GM04503 (cell line): ENCODE data around the gene TXK.
"Not testable (repeated sequence)": the region's sequence is repeated elsewhere in the genome, so short reads cannot be mapped to it uniquely, and the experiment has no call there.

Experiments used
- DNase-seq: peaks from one replicate; pipeline ENCODE4 v3.0.0-alpha.2; 2012; ENCODE audit warnings: low read depth

TXK gene

DNA sequence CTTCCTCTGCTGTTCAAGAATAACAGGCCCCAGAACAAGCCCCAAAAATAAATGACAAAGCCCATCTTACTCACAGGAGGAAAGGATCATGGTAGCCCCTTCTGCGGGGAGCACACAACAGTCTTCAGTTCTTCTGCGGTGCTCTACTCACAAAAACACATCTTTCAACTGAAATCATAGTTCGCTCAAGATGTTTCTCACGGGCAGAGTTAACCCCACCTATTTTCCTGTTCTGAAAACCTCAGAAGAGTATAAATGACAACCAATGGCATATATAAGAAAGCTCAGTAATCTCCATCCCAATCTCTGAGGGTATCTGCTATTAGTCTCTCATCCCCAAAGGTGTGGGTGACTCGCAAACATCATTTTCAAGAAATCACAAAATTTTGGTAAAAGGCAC is at the start of gene TXK:
Gene TXK (minus strand): TSS at position 170 of the 400 bp plus-strand sequence. CDS start 80 bp downstream, at position 90.
- no peak for DNase-seq

DNA sequence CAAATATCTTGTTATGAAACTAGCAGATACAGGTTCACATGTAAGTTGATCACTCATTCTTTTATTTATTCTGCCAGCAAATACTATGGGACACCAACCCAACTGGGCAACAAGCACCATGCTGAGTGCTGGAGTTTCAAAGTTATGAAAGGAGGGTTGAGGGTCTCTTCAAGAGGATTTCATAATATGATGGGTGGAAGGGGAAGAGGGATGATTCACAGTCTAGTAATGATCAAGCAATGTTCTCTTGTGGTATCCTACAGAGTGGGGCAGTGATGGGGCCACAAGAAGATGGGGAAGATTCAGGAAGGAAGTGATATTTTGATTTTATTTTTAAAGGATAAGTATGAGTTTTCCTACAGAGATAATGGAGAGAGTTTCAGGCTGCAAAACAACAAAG is 46.2 kb upstream of the TXK start:
- no peak for DNase-seq

DNA sequence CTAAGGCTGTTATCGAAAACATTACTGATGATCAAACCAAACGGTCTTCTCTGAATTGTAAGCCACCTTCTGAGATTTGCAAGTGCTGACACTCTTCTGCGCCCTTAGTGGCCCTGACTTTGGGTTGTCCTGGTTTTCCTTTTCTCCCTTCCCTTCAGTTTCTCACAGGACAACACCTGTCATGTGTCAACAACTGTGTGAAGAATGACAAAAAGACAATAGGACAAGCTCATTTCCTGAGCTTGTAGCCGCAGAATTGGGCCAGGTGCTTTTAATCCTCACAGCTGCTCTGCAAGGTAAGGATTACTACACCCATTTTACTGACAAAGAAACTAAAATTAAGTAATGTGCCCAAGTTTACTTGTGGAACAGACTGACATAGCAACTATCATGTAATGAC is 44.9 kb upstream of the TXK start:
- no peak for DNase-seq

- DNase-seq = no peak
Observed at GRCh38 chr4:48175806-48176205, 41.8 kb upstream of the TXK start.

DNA sequence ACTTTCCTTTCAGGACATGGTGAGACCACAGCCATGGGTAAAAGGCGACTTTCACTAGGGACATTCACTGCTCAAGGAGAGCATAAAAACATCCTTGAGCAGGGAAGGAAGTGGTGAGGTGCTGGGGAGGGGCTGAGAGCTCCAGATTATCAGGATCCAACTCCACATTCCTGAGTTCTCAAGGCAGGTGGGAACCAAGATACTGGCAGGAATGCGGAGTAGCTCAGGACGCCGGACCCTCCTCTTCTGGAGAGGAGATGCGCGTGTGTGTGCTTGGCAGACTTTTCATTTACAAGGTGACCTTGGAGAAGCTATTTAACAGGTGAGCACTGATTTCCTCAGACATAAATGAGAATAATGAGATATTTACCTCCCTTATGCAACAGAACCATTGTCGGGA is 41.3 kb upstream of the TXK start:
- DNase-seq = no peak

GRCh38 chr4:48173056-48173991 is 39.3 kb upstream of the TXK start:
- peak; percentile 70 for DNase-seq

- no peak for DNase-seq
Observed at GRCh38 chr4:48172651-48173050, 38.6 kb upstream of the TXK start.

- DNase-seq = no peak
Observed at GRCh38 chr4:48169636-48170035, 35.6 kb upstream of the TXK start.

GRCh38 chr4:48167538-48168263 is 33.7 kb upstream of the TXK start:
- no peak for DNase-seq

DNA sequence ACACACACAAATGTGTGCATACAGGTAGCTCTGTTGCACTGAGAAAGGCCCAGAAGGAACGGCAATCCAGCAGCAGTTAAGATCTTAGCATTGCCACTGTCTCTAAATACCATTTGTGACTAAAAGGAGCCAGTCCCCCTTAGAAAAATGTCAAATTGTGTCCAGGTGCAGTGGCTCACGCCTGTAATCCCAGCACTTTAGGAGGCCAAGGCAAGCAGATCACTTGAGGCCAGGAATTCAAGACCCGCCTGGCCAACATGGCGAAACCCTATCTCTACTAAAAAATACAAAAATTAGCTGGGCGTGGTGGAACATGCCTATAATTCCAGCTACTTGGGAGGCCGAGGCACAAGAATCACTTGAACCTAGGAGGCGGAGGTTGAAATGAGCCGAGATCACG is 30.5 kb upstream of the TXK start:
- not testable (repeated sequence) for DNase-seq

DNA sequence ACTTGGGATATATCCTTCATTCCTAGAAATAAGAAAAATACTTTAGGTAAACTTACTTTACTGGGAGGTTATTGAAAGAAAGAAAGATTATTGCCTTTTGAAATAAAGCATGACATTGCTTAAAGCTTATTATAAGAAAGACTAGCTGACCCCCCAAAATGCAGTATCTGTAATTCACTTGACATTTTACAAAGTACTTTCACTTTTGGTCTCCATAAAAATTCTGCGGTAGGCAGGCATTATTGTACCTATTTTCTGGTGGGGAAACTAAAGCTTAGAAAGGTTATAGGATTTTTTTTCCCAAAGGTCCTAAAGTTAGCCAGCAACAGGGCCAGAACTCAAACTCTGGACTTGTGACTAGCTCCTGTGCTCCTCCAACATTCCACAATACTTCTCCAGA is 29.7 kb upstream of the TXK start:
- no peak for DNase-seq

DNA sequence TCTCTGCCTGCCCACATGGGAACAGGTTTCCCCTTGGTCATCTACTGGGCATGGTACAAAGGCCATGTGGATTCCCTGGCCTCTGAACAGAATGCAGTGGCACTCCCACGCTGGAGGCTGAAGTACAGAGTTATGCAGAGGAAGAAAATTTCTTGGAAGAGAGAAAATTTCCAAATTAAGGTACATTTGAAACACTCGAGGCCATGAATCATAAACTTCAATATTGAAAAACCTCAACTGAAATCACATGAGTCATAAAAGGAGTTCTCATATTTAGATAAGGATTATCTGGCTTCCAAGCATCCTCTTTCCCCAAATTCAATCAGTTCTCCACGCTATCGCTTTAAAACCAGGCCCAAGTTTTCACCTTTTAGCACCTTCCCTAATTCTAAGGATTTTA is 28.1 kb upstream of the TXK start:
- no peak for DNase-seq

GRCh38 chr4:48157271-48157670 is 23.2 kb upstream of the TXK start:
- no peak for DNase-seq

- no peak for DNase-seq
Observed at GRCh38 chr4:48156423-48156822, 22.4 kb upstream of the TXK start.

DNA sequence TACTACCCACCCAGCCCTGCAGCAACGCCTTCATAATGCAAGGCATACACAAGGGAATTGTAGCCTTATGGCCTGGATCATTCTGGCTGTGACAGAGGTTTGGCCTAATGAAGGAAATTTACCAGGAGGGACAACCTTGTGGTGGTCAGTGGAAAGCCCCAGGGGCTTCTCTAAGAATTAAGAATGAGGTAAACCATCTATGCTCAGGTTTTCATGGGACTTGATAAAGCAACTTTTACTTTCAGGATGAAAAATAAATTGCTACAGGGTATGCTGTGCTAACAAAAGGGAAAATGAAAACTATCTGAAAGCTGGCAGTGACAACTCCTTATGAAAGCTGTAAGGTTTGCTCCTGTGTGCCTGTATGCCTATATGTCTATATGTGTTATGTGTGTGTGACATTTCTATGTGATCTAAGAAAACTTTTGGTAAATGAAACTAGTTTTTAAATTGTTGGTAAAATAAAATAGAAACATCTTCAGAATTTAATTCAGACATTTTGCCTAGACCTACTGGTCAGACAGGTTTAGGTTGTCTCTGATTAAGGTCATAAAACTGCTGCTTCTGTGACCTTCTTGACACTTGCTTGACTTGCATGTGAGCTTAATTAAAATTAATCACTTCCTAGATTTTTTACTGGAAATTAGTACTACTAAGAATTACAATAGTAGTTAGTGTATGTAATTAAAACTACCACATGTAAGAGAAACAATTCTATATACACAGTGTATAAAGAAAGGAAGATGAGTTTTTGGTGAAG is 19.9 kb upstream of the TXK start:
- no peak for DNase-seq

GRCh38 chr4:48152259-48152658 is 18.2 kb upstream of the TXK start:
- no peak for DNase-seq

DNA sequence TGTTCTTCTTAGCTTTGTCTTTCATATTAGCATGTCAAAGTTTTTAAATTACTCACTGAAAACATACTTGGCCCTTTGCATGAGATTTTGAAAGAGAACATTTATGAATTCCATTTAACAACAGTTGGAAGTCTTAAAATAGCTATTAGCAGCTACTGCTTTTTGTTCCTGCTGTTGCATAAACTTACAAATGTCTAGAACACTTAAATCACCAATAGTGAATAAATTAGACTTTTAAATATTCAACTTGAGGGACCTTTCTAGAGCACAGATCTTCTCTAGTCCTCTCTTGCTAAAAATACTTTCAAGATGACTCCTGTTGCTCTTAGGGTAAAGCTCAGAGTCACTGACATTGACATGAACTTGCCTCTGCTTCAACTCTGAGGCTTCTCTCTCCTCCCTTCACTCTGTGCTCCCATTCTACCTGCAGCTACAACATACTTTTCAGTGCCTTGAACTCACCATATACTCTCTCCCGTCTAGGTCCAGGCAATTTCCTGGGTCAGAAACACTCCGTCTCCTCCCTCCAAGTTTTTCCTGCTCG is 15.8 kb upstream of the TXK start:
- no peak for DNase-seq

DNA sequence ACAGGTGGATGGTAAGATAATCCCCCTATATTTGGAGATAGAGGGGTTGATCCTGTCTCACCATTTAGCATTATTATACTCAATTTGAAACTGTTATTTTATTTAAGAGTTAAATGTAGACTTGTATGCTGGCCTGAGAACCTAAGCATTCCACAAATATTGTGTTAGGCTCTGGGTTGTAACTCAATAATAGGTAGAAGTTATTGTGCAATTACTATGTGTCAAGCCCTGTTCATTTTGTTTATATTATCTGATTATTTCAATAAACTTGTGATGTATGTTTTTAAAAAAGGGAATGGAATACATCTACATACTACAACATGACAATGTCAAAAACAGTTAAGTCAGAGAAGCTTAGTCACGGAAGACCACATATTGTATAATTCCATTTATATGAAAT is 13.6 kb upstream of the TXK start:
- DNase-seq = no peak

DNA sequence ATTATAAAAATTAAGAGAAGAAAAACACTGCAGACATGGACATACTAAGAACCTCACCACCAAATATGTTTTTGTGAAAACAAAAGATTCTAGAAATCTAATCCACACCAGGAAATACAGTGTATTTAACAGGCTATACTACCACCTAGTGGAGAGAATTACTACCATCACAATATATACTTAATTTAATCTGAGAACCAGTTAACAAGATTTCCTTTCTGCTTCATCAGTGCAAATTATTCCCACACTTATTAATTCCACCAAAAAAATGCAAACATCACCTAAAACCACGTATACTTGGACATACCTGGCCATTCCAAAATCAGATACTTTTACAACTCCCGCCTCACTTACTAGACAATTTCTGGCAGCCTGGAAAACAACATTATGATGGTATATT is 7.0 kb upstream of the TXK start:
- peak; percentile 9 for DNase-seq

DNA sequence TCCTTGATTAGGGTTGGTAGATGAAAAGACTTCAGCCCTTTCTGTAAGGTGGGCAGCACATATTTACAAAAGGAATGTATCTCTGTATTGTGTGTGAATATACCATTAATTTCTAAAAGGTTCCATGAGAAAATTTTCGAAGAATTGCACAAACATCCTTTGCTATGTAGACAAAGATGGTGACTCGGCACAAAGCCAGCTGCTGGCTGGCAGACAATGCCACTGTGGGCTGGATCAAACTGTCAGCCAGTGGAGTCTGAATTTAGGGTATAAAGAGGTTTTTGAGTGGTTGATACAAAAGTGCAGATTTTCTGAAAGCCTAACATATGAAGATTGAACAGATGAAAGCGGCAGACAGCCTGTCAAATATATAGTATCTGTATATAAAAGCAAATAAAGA is 5.6 kb upstream of the TXK start:
- no peak for DNase-seq

DNA sequence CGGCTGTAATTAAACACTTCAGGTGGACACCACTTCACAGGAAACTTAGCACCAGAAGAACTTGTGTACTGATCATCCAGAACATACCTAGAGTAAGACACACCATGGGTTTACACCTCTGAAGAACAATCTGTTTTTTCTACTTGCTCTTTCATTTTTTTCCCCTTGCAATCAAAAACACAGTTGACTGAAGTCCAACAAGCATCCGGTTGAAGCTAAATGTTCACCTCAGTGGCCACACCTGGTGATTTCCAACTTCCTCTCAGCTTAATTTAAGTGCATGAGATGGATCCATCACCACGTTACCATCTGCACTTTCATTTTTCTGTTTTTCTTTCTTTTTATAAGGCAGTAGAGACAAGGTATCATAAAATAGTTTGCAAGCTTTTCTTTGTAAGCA is 4.9 kb upstream of the TXK start:
- DNase-seq = no peak

DNA sequence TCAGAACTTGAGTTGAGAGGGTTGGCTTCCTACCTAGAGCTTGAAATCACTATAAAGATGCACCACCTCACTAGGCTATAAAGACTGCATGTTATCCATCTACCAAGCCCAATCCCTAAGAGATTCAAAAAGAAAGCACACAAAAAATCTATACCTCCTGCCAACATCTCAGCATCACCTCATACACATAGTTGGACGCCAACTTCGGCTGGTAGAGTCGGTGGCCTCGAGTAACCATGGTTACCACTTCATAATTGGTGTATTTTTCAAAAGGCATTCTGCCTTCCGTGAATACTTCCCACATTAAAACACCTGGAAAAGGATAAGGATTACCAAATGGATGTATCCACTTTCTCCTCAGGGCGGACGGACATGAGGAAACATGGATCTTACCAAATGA is 4.5 kb upstream of the TXK start:
- no peak for DNase-seq
